ENCODE data around the gene CFAP53. TPM values are rescaled to one million over a fixed set of nuclear protein-coding genes. Genes with fewer than 3 reads are reported as not detected.
"Not testable (repeated sequence)": the region's sequence is repeated elsewhere in the genome, so short reads cannot be mapped to it uniquely, and the experiment has no call there.

The CFAP53 gene
- total RNA-seq, 1 donor from 2014 or later, result not detected

- ATAC-seq (no peak), DNase-seq (no peak)
- intact Hi-C loops (cut with micrococcal nuclease), result no loop called here
Observed at GRCh38 chr18:50275503-50276036, 9.3 kb upstream of the CFAP53 start.

DNA sequence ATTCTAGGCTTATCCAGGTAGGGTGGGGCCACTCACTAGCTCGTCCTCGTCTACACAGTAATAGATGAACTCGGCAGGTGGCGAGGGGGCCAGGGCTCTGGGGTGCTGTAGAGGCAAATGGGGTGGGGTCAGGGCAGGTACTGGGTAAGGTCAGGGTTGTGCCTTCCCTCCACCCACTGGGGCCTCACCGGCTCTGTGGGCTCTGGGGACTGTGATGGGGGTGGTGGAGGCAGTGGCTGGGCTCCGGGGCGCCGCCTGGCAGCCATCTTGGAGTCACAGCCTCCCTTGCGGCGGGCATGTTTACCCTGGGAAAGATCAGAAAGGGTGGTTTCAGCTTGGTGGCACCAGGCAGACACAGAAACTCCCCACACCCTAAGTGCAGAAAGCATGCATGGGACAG, 8.6 kb upstream of the CFAP53 start:
- no peak for DNase-seq
- ATAC-seq, result no peak
- intact Hi-C loops (cut with micrococcal nuclease), result no loop called here

- intact Hi-C loops (cut with micrococcal nuclease), result no loop called here
- ATAC-seq, result no peak
- DNase-seq, result no peak
Observed at GRCh38 chr18:50274044-50274442, 7.7 kb upstream of the CFAP53 start.

- DNase-seq (no peak), ATAC-seq (no peak)
- intact Hi-C loops (cut with micrococcal nuclease), result no loop called here
Observed at GRCh38 chr18:50273203-50274043, 7.1 kb upstream of the CFAP53 start.

- ATAC-seq (no peak), DNase-seq (no peak)
- intact Hi-C loops (cut with micrococcal nuclease), result no loop called here
Observed at GRCh38 chr18:50272568-50272967, 6.3 kb upstream of the CFAP53 start.

- ATAC-seq (peak; percentile 79), DNase-seq (peak; percentile 93)
- intact Hi-C loops (cut with micrococcal nuclease), result no loop called here
Observed at GRCh38 chr18:50268022-50268747, 1.9 kb upstream of the CFAP53 start.

- intact Hi-C loops (cut with micrococcal nuclease), result no loop called here
- no peak for ATAC-seq
- DNase-seq, result no peak
Observed at GRCh38 chr18:50262977-50263376, 3.3 kb downstream of the CFAP53 start.

- intact Hi-C loops (cut with micrococcal nuclease), result no loop called here
- DNase-seq, result no peak
- no peak for ATAC-seq
Observed at GRCh38 chr18:50250935-50251334, 15.4 kb downstream of the CFAP53 start.

DNA sequence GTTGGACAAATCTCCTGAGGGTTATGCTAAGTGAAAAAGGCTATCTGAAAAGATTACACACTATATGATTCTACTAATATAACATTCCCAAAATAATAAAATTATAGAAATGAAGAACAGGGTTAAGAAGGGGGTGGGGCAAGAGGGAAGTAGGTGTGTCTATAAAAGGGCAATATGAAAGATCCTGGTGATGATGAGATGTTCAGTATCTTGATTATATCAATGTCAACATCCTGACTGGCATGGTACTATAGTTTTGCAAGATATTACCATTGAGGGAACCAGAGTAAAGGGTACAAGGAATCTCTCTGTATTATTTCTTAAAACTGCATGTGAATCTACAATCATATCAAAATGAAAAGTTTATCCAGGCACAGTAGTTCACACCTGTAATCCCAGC, 16.7 kb downstream of the CFAP53 start:
- no peak for DNase-seq
- ATAC-seq, result no peak
- intact Hi-C loops (cut with micrococcal nuclease), result no loop called here

- ATAC-seq (no peak), DNase-seq (no peak)
- intact Hi-C loops (cut with micrococcal nuclease), result no loop called here
Observed at GRCh38 chr18:50247561-50247960, 18.7 kb downstream of the CFAP53 start.

GRCh38 chr18:50241768-50242167, 24.5 kb downstream of the CFAP53 start:
- DNase-seq; intact Hi-C loops (cut with micrococcal nuclease); ATAC-seq: not testable (repeated sequence)

DNA sequence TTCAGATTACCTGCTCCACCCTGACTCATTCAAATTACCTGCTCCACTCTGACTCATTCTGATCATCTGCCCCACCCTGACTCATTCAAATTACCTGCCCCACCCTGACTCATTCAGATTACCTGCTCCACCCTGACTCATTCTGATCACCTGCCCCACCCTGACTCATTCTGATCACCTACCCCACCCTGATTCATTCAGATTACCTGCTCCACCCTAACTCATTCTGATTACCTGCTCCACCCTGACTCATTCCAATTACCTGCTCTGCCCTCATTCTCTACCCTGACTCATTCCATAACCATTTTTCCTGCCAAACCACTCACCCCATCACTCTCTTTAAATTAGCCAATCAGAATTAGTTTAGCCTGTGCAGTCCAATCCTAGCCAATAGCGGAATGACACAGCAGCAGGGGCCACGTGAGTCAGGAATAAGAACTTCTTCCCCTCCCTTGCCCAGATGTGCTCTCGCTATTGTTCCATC, 26.2 kb downstream of the CFAP53 start:
- ATAC-seq, result no peak

DNA sequence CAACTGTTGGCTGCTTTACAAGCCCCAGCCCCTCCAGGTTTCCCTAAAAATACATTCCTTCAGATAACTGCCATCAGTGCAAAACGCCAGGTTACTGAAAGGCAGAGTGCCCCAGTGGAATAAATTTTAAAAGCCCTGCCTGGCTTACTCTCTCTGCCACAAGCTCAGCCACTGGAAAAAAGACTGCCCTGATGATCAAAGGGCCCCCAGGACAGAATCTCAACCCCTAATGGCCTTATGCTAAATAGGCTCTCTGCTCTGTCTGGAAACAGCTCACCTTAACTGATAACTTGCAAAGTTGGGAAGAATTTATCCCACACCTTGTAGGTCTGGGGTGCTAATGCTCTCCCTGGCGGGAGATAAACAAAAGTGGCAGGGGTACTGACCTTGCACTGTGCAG, 33.9 kb downstream of the CFAP53 start:
- no peak for ATAC-seq
- intact Hi-C loops (cut with micrococcal nuclease), result no loop called here

More for the DNA sequence above, 26.2 kb downstream of the CFAP53 start:
- intact Hi-C loops (cut with micrococcal nuclease), result no loop called here
- no peak for DNase-seq

GRCh38 chr18:50231621-50232020, 34.7 kb downstream of the CFAP53 start:
- ATAC-seq (no peak), DNase-seq (no peak)
- intact Hi-C loops (cut with micrococcal nuclease), result no loop called here

More for the DNA sequence above, 33.9 kb downstream of the CFAP53 start:
- DNase-seq, result no peak

DNA sequence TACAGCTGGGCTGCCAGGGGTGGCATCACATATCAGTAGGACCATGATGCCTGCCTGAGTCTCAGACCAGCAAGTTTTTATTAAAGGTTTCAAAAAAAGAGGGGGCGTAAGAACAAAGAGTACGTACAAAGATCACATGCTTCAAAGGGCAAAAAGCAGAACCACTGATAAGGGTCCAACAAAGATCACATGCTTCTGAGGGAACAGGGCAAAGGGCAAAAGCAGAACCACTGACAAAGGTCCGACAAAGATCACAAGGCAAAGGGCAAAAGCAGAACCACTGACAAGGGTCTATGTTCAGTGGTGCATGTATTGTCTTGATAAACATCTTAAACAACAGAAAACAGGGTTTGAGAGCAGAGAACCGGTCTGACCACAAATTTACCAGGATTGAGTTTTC, 46.0 kb downstream of the CFAP53 start:
- intact Hi-C loops (cut with micrococcal nuclease); DNase-seq; ATAC-seq: not testable (repeated sequence)

DNA sequence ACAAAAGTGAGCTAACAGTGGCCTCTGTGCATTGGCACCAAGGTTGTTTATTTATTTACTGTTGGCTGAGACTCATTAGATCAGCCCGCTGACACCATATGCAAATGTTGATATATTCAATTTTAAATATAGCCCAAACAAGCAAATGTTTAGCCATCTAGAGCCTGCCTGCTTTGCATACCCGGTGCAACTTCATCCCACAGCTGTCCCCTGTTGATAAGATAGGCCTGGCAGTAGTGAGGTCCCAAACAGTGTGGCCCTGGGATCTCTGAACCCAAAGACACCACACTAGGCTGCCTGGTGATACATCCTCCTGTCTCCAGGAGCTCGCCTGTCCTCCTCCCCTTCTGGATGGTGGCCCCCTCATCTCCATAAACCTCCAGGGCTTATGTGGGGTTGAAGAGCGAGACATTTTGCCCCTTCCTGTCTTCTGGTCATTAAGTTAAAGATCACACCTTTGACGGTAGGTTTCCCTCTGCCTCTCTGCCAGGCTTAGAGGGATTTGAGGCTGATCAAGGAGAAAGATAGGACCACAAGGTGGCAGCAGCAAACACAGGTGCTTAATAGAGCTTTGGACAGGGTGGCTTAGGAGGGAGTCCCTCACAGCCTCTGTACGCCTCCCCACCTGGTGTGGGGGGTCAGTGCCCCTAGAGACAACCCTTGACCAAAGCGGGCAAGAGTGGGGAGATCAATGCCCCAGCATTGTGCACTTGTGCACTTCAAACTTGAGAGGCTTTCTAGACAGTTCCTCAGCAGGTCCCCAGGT, 47.7 kb downstream of the CFAP53 start:
- ATAC-seq (peak; percentile 50), DNase-seq (no peak)
- intact Hi-C loops (cut with micrococcal nuclease), result no loop called here

DNA sequence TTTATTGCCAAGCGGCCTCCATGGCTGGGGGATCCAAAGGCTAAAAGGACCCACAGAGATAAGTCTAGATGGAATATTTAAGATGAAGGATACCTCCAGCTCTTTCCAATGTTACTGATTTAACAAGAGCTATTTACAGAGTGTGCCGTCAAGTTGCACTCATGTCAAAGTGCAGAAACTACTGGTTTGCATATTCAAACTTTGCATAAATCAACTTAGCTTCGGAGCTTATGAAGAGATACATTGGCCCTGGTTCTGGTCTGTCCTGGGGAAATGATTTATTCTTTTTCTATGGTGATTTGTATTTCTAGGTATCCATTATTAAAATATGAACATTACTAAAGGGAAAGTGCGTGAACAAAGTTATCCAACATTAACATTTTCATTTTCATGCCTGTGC, 57.0 kb downstream of the CFAP53 start:
- no peak for DNase-seq
- intact Hi-C loops (cut with micrococcal nuclease), result no loop called here
- ATAC-seq, result no peak

DNA sequence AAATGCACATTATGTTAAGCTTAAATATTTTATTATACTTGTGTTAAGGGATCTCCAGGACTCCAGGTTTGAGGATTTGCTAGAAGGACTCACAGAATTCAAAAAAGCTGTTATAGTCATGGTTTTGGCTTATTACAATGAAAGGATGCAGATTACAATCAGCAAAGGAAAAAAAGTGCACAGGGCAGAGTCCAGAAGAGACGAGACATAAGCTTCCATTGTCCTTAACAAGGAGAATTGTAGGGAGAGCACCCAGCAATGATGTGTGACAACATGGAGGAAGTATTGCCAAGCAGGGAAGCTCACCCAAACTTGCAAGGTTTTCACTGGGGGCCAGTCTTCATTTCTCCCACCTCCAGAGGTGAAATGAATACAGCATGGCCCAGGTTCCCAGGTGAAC, 58.6 kb downstream of the CFAP53 start:
- intact Hi-C loops (cut with micrococcal nuclease), result no loop called here
- ATAC-seq, result no peak
- DNase-seq, result no peak

DNA sequence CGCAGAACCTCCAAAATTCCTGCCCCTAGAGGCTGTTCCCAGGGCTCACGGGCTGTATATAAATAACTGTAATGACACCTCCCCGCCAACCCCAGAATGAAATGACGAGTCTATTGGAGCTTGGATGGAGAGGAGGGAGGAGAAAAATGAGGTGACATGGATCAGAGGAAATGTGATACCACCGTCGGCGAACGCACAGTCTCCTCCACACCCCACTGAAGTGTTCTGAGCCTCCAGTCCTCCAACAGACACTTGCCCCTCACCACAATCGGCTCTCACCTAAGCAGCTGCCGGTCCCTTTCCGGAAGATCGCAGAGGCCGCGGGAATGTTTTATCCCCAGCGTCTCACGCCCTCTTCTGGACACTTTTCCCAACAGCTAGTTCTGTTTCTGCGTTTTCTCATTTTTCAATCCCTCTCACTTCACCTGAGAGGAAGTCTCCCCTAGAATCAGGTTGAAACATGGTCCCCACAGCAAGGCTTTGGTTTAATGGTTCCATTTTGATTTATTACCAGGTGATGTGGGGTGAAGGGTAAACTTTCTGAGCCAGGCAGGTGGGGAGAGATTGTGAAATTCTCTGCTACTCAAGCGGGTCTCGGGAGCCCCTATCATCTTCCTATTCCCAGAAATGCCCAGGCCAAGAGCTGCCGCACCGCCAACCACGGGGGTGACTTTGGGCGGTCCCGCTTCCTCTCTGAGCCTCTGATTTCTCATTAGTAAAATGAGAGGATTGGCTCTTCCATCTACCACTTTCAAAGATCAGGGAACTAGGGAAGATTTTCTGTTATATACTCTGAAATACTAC, 62.3 kb downstream of the CFAP53 start:
- ATAC-seq (peak; percentile 68), DNase-seq (no peak)
- intact Hi-C loops (cut with micrococcal nuclease), result no loop called here
